Stimulated activated naive CD8-positive, alpha-beta T cell treated with anti-CD3 and anti-CD28 coated beads, Interleukin-15, amount 100 ng/mL, for 72 hours (primary cell): ENCODE results near the gene LRRN2.
"Not testable (repeated sequence)": the region's sequence is repeated elsewhere in the genome, so short reads cannot be mapped to it uniquely, and the experiment has no call there.

Experiments
- ATAC-seq: fragments of 150-1000 bp; cut with Tn5 transposase; 2 replicates; pipeline ENCODE4 v1.10.0; 2021; ENCODE audit warnings: mild to moderate bottlenecking, moderate library complexity
- DNase-seq, 2 donors: peaks; one replicate each; pipeline ENCODE4 v3.0.0; 2021 to 2022
- H3K27ac Mint-ChIP-seq, 2 donors: one replicate each; pipeline ENCODE4 v1.8.0; 2022; ENCODE audit warnings: mild to moderate bottlenecking in 2 of 2, mixed read lengths in 2 of 2, moderate library complexity in 2 of 2
- H3K27me3 Mint-ChIP-seq: one replicate; pipeline ENCODE4 v1.8.0; 2022; ENCODE audit warnings: mixed read lengths
- H3K4me1 Mint-ChIP-seq: one replicate; pipeline ENCODE4 v1.8.0; 2022; ENCODE audit warnings: mild to moderate bottlenecking, mixed read lengths
- H3K4me3 Mint-ChIP-seq, 2 donors: one replicate each; pipeline ENCODE4 v1.8.0; 2022; ENCODE audit warnings: mild to moderate bottlenecking in 2 of 2, mixed read lengths in 2 of 2, moderate library complexity in 1 of 2
- H3K9me3 Mint-ChIP-seq, 2 donors: one replicate each; pipeline ENCODE4 v1.8.0; 2022; ENCODE audit warnings: mixed read lengths in 2 of 2

LRRN2 gene

DNA sequence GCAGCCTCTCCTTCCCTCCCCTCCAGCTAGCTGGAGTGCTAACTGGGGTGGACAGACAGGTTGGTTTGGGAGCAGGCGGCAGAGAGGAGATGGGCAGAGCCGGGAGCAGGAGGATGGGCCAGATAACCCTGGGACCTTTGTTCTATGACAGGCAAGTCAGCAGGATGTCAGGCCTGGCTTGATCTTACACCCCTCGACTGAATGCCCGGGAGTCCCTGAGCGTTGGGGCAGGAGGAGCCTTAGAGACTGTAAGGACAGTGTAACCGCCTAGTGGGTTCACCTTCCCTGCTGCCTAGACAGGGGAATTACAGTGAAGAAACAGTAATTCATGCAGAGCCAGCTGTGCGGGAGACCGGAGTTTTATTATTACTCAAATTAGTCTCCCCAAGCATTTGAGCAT is 109.1 kb downstream of the LRRN2 start:
- Mint-ChIP-seq H3K9me3 (no peaks in the 10 kb centered on the region), H3K4me3 (no peak overlapping the region), H3K27me3 (no peaks in the 10 kb centered on the region), H3K4me1 (peaks cover 31% of the 10 kb centered on the region), H3K27ac (no peak overlapping the region)
- DNase-seq (no peak), ATAC-seq (no peak)

- DNase-seq = no peak
- no peak for ATAC-seq
- Mint-ChIP-seq H3K4me1 (peaks cover 30% of the 10 kb centered on the region), H3K4me3 (no peak overlapping the region), H3K9me3 (no peaks in the 10 kb centered on the region), H3K27me3 (no peaks in the 10 kb centered on the region), H3K27ac (peak overlapping the region in 1 of 2 donors; percentile 50)
Observed at GRCh38 chr1:204575221-204576190, 110.0 kb downstream of the LRRN2 start.

- Mint-ChIP-seq H3K4me3 (no peak overlapping the region), H3K9me3 (no peaks in the 10 kb centered on the region), H3K27ac (no peak overlapping the region), H3K27me3 (no peaks in the 10 kb centered on the region), H3K4me1 (peaks cover 23% of the 10 kb centered on the region)
- no peak for ATAC-seq
- no peak for DNase-seq
Observed at GRCh38 chr1:204574865-204575163, 110.7 kb downstream of the LRRN2 start.

- Mint-ChIP-seq H3K9me3 (no peaks in the 10 kb centered on the region), H3K4me1 (peaks cover 17% of the 10 kb centered on the region), H3K27me3 (no peaks in the 10 kb centered on the region), H3K4me3 (no peak overlapping the region), H3K27ac (no peak overlapping the region)
- DNase-seq = no peak
- no peak for ATAC-seq
Observed at GRCh38 chr1:204574016-204574864, 111.3 kb downstream of the LRRN2 start.

DNA sequence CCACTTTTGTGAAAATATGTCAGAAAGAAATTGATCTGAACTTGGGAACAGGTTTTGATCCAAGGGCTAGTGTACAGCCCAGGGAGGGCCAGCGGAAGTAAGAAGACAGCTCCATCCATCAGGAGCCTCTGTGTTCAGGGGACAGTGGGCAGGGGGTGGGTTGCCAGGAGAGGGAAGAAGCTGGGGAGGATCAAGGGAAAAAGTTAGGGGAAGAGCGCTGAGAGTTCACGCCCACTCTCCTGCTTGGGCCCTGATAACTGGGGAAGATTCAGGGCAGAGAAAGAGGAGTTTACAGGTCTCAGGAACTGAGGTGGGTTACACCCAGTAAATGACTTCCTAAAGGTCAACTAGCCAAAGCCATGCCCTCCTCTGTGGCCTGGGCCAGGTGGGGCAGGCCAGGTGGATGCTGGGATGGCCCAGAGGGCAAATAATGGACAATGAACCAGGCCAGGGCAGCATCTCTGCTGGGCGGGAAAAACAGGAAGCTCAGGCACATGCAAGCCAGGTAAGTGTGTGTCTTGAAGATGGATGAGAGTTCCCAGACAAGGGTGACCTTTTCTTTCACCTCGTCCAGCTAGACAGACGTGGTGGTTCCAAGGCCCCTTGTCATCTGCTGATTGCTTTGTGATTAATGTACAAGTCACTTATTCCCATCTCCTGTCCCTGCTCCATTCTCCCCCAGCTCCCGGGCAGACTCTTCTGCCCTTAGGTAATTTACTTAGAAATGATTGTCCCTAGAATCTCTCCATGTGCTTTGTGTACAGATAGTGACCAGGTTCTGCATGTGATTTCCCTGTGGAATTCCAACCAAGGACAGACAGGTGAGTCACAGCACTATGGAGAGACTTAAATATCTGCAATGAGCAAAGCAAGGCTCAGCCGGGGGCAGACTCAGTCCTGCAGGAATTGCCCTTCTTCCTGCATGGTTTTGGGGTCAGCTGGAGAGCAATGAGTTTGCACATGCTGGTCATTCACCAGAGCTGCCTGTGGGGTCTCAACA is 112.3 kb downstream of the LRRN2 start:
- DNase-seq = no peak

GRCh38 chr1:204571631-204572030 is 113.9 kb downstream of the LRRN2 start:
- H3K27me3 Mint-ChIP-seq = no peaks in the 10 kb centered on the region
- H3K9me3 Mint-ChIP-seq = no peaks in the 10 kb centered on the region
- H3K4me3 Mint-ChIP-seq = no peak overlapping the region
- H3K27ac Mint-ChIP-seq = no peak overlapping the region
- no peaks in the 10 kb centered on the region for H3K4me1 Mint-ChIP-seq
- DNase-seq (no peak), ATAC-seq (no peak)

More for the DNA sequence above, 112.3 kb downstream of the LRRN2 start:
- Mint-ChIP-seq H3K4me1 (peaks cover 7% of the 10 kb centered on the region), H3K9me3 (no peaks in the 10 kb centered on the region), H3K27ac (peak overlapping the region in 1 of 2 donors; percentile 54), H3K4me3 (no peak overlapping the region), H3K27me3 (no peaks in the 10 kb centered on the region)
- ATAC-seq = no peak

DNA sequence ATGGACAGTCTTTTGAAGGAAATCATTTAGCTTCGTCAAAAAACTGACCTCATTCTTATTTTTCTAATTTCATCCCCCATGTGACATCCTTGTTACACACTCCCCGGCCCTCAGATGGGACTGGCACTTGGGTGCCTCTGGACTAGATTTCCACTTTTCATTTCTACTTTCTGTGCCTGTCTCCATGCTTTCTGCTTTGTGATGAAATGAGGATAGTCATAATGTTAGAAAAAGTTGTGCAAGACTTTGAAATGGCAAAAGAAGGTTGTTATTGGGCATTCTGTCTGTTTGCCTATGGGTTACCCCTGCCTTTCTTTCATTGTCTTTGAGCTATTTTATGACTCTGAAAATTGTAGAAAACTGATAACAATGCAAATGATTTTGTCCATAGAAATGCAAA is 114.4 kb downstream of the LRRN2 start:
- H3K4me1 Mint-ChIP-seq = peaks cover 4% of the 10 kb centered on the region
- no peaks in the 10 kb centered on the region for H3K27me3 Mint-ChIP-seq
- H3K4me3 Mint-ChIP-seq = no peak overlapping the region
- DNase-seq = no peak
- H3K27ac Mint-ChIP-seq = peak overlapping the region in 1 of 2 donors; percentile 68
- no peaks in the 10 kb centered on the region for H3K9me3 Mint-ChIP-seq
- no peak for ATAC-seq

- not testable (repeated sequence) for DNase-seq, H3K27me3 Mint-ChIP-seq, H3K9me3 Mint-ChIP-seq, ATAC-seq, H3K4me3 Mint-ChIP-seq, H3K27ac Mint-ChIP-seq
- peaks cover 15% of the 10 kb centered on the region for H3K4me1 Mint-ChIP-seq
Observed at GRCh38 chr1:204570021-204570420, 115.5 kb downstream of the LRRN2 start.

- Mint-ChIP-seq H3K9me3 (no peaks in the 10 kb centered on the region), H3K27ac (no peak overlapping the region), H3K4me3 (no peak overlapping the region), H3K27me3 (no peaks in the 10 kb centered on the region), H3K4me1 (peaks cover 20% of the 10 kb centered on the region)
- no peak for DNase-seq
- ATAC-seq = no peak
Observed at GRCh38 chr1:204569478-204569877, 116.1 kb downstream of the LRRN2 start.

DNA sequence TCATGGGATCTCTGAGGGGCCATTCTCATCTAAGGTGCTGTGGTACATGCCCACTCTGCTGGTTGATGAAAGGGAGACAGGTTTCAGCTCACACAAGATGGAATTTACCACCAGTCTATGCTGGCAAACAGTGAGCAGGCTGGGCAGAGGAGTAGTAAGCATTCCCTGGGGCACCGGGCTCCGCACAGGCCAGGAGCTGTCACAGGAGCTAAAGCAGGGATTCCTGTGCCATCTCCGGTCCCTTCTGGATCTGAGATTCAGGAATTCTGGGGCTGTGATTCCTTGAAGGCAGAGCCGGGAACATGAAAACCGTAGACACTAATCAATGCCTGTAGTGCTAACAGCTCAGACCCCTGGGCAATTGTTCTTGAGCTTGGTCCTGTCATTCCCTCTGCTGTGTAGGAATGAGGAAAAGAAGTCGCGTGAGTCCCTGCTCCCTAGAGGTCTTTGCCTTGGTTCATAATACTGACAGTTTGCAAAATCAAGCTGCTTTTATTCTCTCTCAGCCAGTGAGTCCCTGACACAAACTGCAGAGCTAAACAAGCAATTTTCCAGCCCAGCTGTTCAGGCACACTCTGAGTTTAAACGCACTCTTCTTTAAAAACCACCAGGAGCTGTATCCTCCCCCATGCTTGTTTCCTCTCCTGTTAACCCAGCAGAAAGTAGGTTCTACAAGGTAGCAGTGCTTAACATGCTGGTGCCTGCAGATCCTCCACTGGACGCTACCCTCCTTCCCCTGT is 116.8 kb downstream of the LRRN2 start:
- no peaks in the 10 kb centered on the region for H3K27me3 Mint-ChIP-seq
- ATAC-seq (no peak), DNase-seq (no peak)
- H3K4me3 Mint-ChIP-seq = no peak overlapping the region
- peak overlapping the region in 1 of 2 donors; percentile 68 for H3K27ac Mint-ChIP-seq
- H3K9me3 Mint-ChIP-seq = no peaks in the 10 kb centered on the region
- peaks cover 28% of the 10 kb centered on the region for H3K4me1 Mint-ChIP-seq
